Hepatocyte (in vitro differentiated cells): ENCODE measurements around the gene ATP8A2.

Source experiments
- CTCF ChIP-seq: fragments of 200-600 bp; sonication (generic); IDR thresholded peaks from 2 replicates; pipeline ENCODE4 v1.5.1; 2016; ENCODE audit warnings: antibody characterized with exemption, mild to moderate bottlenecking; ENCODE audit not compliant: poor library complexity
- EZH2 ChIP-seq: fragments of 200-600 bp; sonication (generic); IDR thresholded peaks from 2 replicates; pipeline ENCODE4 v1.6.1; 2016; ENCODE audit warnings: antibody characterized with exemption, mild to moderate bottlenecking, borderline replicate concordance
- EZH2phosphoT487 ChIP-seq: fragments of 200-600 bp; sonication (generic); IDR thresholded peaks from one replicate; pipeline ENCODE4 v1.6.1; 2018; ENCODE audit warnings: antibody characterized with exemption, mild to moderate bottlenecking, low read depth, moderate library complexity; ENCODE audit not compliant: unreplicated experiment, severe bottlenecking

DNA sequence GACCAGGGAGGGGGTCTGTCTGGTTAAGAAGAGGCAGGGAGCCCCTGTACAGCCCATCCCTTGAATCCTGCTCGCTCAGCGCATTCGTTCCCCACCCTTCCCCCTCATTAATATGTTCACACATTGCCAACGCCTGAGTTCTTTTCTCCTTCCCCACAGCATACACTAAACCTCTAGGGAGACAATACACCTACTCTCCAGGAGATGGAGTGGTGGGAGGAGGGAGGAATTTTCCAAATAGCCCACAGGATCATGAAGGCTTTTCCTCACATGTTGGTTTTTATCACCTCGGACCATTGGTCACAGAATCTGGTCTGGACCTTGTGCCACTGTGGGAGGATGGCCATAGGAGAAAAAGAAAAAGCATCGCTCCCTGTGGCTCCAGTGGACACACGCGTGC is 385.1 kb downstream of the ATP8A2 start:
- TF ChIP-seq CTCF (no peak), EZH2 (no peak), EZH2phosphoT487 (no peak)
